K562 (cell line): ENCODE data around the gene GATAD1. TPM values are rescaled to one million over a fixed set of nuclear protein-coding genes. Genes with fewer than 3 reads are reported as not detected.
A peak's percentile ranks its signal among the peaks of the same experiment; 100 is the strongest.

Source experiments
- ADNP ChIP-seq: fragments of 200-800 bp; sonication (Bioruptor generic); IDR thresholded peaks from 2 replicates; pipeline ENCODE4 v1.6.1; 2016; ENCODE audit warnings: missing genetic modification characterization, missing compliant biosample characterization
- CBFA2T3 ChIP-seq: fragments of 450-650 bp; IDR thresholded peaks from 2 replicates; pipeline ENCODE4 v1.6.1; 2017
- CXXC5 ChIP-seq: fragments of 250-450 bp; sonication (Bioruptor Pico); IDR thresholded peaks from 2 replicates; pipeline ENCODE4 v1.8.0; 2022; ENCODE audit warnings: inconsistent platforms, mild to moderate bottlenecking, moderate library complexity
- E2F1 ChIP-seq: sonication (generic); formaldehyde crosslinking; IDR thresholded peaks from 2 replicates; pipeline ENCODE4 v1.8.1; 2023; ENCODE audit warnings: mild to moderate bottlenecking, missing genetic modification reagents, moderate library complexity
- HBP1 ChIP-seq: fragments of 450-650 bp; formaldehyde crosslinking; IDR thresholded peaks from 2 replicates; pipeline ENCODE4 v1.4.0; 2022; ENCODE audit warnings: missing genetic modification characterization
- KLF6 ChIP-seq: fragments of 250-450 bp; sonication (Bioruptor Pico); IDR thresholded peaks from 2 replicates; pipeline ENCODE4 v1.4.0; 2020; ENCODE audit warnings: mild to moderate bottlenecking, moderate library complexity, borderline replicate concordance
- MEF2A ChIP-seq: IDR thresholded peaks from 2 replicates; pipeline ENCODE4 v1.6.1; 2011; ENCODE audit warnings: low read depth, mild to moderate bottlenecking, low read length, moderate library complexity; ENCODE audit not compliant: control insufficient read depth
- NELFE ChIP-seq: IDR thresholded peaks from 2 replicates; pipeline ENCODE4 v1.6.1; 2011; ENCODE audit warnings: mild to moderate bottlenecking; ENCODE audit not compliant: insufficient read depth, insufficient read length
- NR2C2 ChIP-seq, 2 experiments: fragments of 200-800 bp in 1 of 2; sonication (Bioruptor generic) in 1 of 2; sonication (generic) in 1 of 2; formaldehyde crosslinking in 1 of 2; IDR thresholded peaks; 2 replicates each; pipeline versions ENCODE4 v1.6.1 to v1.8.0; 2016 to 2022; ENCODE audit warnings: mild to moderate bottlenecking in 1 of 2, missing compliant biosample characterization in 1 of 2, missing genetic modification characterization in 1 of 2, missing genetic modification reagents in 1 of 2
- POLR3G ChIP-seq: IDR thresholded peaks from 2 replicates; pipeline ENCODE4 v1.6.1; 2011; ENCODE audit not compliant: insufficient read length, insufficient replicate concordance; ENCODE audit errors: extremely low read depth
- SAP30 ChIP-seq: fragments of 200-600 bp; sonication (generic); IDR thresholded peaks from 2 replicates; pipeline ENCODE4 v1.6.1; 2012; ENCODE audit warnings: borderline replicate concordance, low read depth, mild to moderate bottlenecking, moderate library complexity, low read length, control low read depth, inconsistent platforms; ENCODE audit not compliant: insufficient read depth, poor library complexity, severe bottlenecking
- SNIP1 ChIP-seq: fragments of 450-650 bp; IDR thresholded peaks from 2 replicates; pipeline ENCODE4 v1.7.1; 2017; ENCODE audit warnings: low read depth, mild to moderate bottlenecking
- TCF7L2 ChIP-seq: fragments of 150-350 bp; IDR thresholded peaks from 2 replicates; pipeline ENCODE4 v1.6.1; 2016; ENCODE audit warnings: low read depth, mild to moderate bottlenecking, low read length, moderate library complexity
- TRIM24 ChIP-seq, 2 experiments: fragments of 450-650 bp; IDR thresholded peaks; 2 replicates each; pipeline ENCODE4 v1.6.1; 2016
- ZNF407 ChIP-seq: fragments of 450-650 bp; IDR thresholded peaks from 2 replicates; pipeline ENCODE4 v1.6.1; 2016; ENCODE audit warnings: low read depth
- ZNF699 ChIP-seq: fragments of 250-450 bp; sonication (Bioruptor Pico); IDR thresholded peaks from 2 replicates; pipeline ENCODE4 v1.8.0; 2021; ENCODE audit warnings: mild to moderate bottlenecking, moderate library complexity; ENCODE audit not compliant: insufficient replicate concordance
- polyA plus RNA-seq, 8 experiments: library from polyadenylated mRNA; depleted of rRNA in 4 of 8; stranded (reverse) in 5 of 8; unstranded in 3 of 8; fragments of >200 nt; fragmentation: Nextera tagmentation in 2 of 8; fragmentation: Illumina TruSeq in 1 of 8; extraction: Ambion mirVana in 2 of 8; extraction: Trizol in 1 of 8; gene quantifications; 2 replicates each; pipeline versions ENCODE4 v1.2.1 to v1.2.3, GENCODE V29; 2011 to 2014; ENCODE audit warnings: inconsistent platforms in 1 of 8, missing spikeins in 1 of 8
- total RNA-seq, 7 experiments: library from RNA; depleted of rRNA in 6 of 7; stranded (reverse); fragments of >200 nt in 6 of 7; fragmentation: Illumina TruSeq in 2 of 7; extraction: Trizol in 2 of 7; gene quantifications; 2 replicates each; pipeline versions ENCODE4 v1.2.1 to v1.2.3, GENCODE V29; 2011 to 2021; ENCODE audit warnings: low replicate concordance in 1 of 7

GATAD1 gene
- total and polyA plus RNA-seq, 9 of the 15 experiments (the other 6 are each of a cell fraction or from before 2014, with no cell fraction given): 9.3 to 67.7 (median 34.3) TPM

- TF ChIP-seq ZNF407 (peak; percentile 38; the same call in 1 of the 2 replicates), CBFA2T3 (no peak; the same call in 1 of the 2 replicates), E2F1 (CRISPR knock-in tag) (peak; percentile 31; the same call in 1 of the 2 replicates), TRIM24 (IDR thresholded peaks at IDR 0.05) (peak in 1 of 2 experiments; percentile 65; a peak in 2 of 4 replicates), TCF7L2 (no peak), HBP1 (CRISPR knock-in tag) (no peak), NR2C2 (CRISPR knock-in tag; IDR thresholded peaks at IDR 0.05) (0 out of 2 replicates have a peak, but pooled peaks have one; percentile 25), NR2C2 (tag; IDR thresholded peaks at IDR 0.05) (peak; percentile 44; the same call in 1 of the 2 replicates), SAP30 (peak; percentile 70), KLF6 (CRISPR knock-in tag) (no peak), ADNP (tag) (no peak), CXXC5 (CRISPR knock-in tag) (peak; percentile 61), MEF2A (no peak), ZNF699 (no peak), NELFE (no peak), POLR3G (no peak), SNIP1 (no peak)
These were observed at the start of gene GATAD1 (continued) for GRCh38 chr7:92447345-92448204.
